ENCODE measurements around the gene DMRTC2. TPM values are rescaled to one million over a fixed set of nuclear protein-coding genes. Genes with fewer than 3 reads are reported as not detected.

The DMRTC2 gene
- total and polyA plus RNA-seq, 4 donors = 0.03 TPM; not detected in 3

DNA sequence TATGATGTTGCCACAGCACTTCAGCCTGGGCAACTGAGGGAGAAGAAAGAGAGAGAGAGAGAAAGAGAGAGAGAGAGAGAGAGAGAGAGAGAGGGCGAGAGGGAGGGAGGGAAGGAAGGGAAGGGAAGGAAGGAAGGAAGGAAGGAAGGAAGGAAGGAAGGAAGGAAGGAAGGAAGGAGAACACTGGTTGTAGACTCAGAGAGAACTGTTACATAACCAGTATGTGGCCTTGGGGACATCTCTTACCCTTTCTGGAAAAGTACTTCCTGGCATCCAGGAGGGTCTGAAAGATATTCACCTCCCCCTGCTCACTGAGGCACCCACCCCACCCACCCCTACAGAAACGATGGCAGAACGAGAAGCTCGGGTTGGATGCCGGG is 35.5 kb downstream of the DMRTC2 start:
- no peak overlapping the region for H3K27ac ChIP-seq (ENCODE audit: low read depth in 1 of 2, low read length in 1 of 2)
- WGBS, 2 donors = 67 to 83% methylated on average over 4 to 5 of the region's 5 CpGs
- peaks cover 0 to 3% (median 0%) of the 10 kb centered on the region in 3 donors for H3K27me3 ChIP-seq (ENCODE audit: control insufficient read depth in 3 of 3, insufficient read depth in 3 of 3, low read length in 2 of 3)
- H3K4me1 ChIP-seq (ENCODE audit: control insufficient read depth in 5 of 5, insufficient read depth in 5 of 5, low read length in 5 of 5) = peaks cover 0 to 20% (median 4%) of the 10 kb centered on the region in 5 donors
- TF ChIP-seq, protein P1, sequence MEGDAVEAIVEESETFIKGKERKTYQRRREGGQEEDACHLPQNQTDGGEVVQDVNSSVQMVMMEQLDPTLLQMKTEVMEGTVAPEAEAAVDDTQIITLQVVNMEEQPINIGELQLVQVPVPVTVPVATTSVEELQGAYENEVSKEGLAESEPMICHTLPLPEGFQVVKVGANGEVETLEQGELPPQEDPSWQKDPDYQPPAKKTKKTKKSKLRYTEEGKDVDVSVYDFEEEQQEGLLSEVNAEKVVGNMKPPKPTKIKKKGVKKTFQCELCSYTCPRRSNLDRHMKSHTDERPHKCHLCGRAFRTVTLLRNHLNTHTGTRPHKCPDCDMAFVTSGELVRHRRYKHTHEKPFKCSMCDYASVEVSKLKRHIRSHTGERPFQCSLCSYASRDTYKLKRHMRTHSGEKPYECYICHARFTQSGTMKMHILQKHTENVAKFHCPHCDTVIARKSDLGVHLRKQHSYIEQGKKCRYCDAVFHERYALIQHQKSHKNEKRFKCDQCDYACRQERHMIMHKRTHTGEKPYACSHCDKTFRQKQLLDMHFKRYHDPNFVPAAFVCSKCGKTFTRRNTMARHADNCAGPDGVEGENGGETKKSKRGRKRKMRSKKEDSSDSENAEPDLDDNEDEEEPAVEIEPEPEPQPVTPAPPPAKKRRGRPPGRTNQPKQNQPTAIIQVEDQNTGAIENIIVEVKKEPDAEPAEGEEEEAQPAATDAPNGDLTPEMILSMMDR (IDR thresholded peaks at IDR 0.05; ENCODE audit: control extremely low read depth, extremely low read depth) = no peak
- no peak overlapping the region for H3K4me3 ChIP-seq
- no peaks in the 10 kb centered on the region for H3K36me3 ChIP-seq (ENCODE audit: control insufficient read depth in 4 of 4, insufficient read depth in 4 of 4, low read length in 4 of 4)
- no peak overlapping the region for H3K9ac ChIP-seq (ENCODE audit: insufficient read depth in 1 of 2, low read length in 2 of 2)
- DNase-seq (no peak), ATAC-seq (ENCODE audit: insufficient read depth, low FRiP score) (no peak)
- H3K9me3 ChIP-seq (ENCODE audit: control insufficient read depth in 4 of 4, insufficient read depth in 3 of 4, low read length in 3 of 4) = no peaks in the 10 kb centered on the region

DNA sequence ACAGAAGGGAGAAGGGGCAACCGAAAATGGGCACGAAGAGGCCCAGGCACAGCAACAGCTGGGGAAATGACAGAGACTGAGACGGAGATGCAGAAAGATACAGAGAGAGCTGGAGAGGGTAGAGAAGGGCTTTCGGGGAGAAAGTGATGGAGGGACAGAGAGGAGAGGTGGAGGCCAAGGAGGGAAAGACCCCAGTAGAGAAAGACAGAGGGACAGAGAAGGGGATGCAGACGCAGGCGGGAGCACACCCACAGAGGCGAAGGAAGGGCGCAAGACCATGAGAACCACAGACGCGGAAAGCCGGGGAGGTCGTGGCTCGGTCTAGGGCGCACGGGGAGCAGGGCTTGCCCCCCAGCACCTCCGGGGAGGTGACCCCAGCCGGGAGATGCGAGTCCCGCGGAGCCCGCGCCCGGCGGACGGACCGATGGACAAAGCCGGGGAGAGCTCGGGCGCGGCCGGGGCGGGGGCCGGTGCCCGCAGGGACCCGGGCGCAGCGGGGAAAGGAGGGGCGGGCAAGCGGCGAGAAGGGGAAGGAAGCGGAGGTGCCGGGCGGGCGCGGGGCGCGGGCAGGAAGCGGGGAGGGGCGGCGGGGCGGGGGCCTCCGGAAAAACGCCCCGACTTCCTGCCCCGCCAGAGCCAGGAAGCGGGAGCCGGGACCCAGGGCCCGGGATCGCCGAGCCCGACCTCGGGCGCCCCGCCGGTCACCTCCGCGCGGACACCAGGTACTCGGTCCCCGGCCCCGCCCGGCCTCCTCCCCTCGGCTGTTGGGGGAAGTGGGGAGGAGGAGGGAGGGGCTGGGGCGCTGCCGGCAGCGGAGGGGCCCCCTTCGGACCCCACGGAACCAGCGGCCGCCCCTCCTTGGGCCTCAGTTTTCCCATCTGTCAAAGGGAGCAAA is 38.0 kb downstream of the DMRTC2 start, which contains the start of gene ARHGEF1:
Gene ARHGEF1, plus strand, starts transcription at position 617 of the 895 bp plus-strand sequence. CDS start 4,899 bp downstream, outside the sequence.
- H3K4me1 ChIP-seq (ENCODE audit: control insufficient read depth in 5 of 5, insufficient read depth in 5 of 5, low read length in 5 of 5) = peaks cover 0 to 33% (median 7%) of the 10 kb centered on the region in 5 donors
- H3K27me3 ChIP-seq (ENCODE audit: control insufficient read depth in 3 of 3, insufficient read depth in 3 of 3, low read length in 2 of 3) = peaks cover 0 to 3% (median 0%) of the 10 kb centered on the region in 3 donors
- peaks cover 0 to under 1% (median 0%) of the 10 kb centered on the region in 4 donors for H3K36me3 ChIP-seq (ENCODE audit: control insufficient read depth in 4 of 4, insufficient read depth in 4 of 4, low read length in 4 of 4)
- TF ChIP-seq, protein P1 (IDR thresholded peaks at IDR 0.05; ENCODE audit: control extremely low read depth, extremely low read depth) = no peak
- no peaks in the 10 kb centered on the region for H3K9me3 ChIP-seq (ENCODE audit: control insufficient read depth in 4 of 4, insufficient read depth in 3 of 4, low read length in 3 of 4)
- DNase-seq (peak; percentile 42 to 57 (median 45)), ATAC-seq (ENCODE audit: insufficient read depth, low FRiP score) (peak; percentile 29)
- WGBS, 2 donors = 1% methylated on average over 23 to 80 of the region's 80 CpGs
- H3K4me3 ChIP-seq = peak within 1 kb of the TSS; percentile 98
- H3K27ac ChIP-seq (ENCODE audit: low read depth in 1 of 2, low read length in 1 of 2) = peak within 1 kb of the TSS; percentile 85 to 96
- H3K9ac ChIP-seq (ENCODE audit: insufficient read depth in 1 of 2, low read length in 2 of 2) = peak within 1 kb of the TSS; percentile 25 to 62

GRCh38 chr19:41883463-41883820 is 38.6 kb downstream of the DMRTC2 start:
- Histone ChIP-seq H3K4me1 (ENCODE audit: control insufficient read depth in 5 of 5, insufficient read depth in 5 of 5, low read length in 5 of 5) (peaks cover 0 to 35% (median 7%) of the 10 kb centered on the region in 5 donors), H3K4me3 (peak overlapping the region; percentile 98), H3K9me3 (ENCODE audit: control insufficient read depth in 4 of 4, insufficient read depth in 3 of 4, low read length in 3 of 4) (no peaks in the 10 kb centered on the region), H3K9ac (ENCODE audit: insufficient read depth in 1 of 2, low read length in 2 of 2) (peak overlapping the region in 1 of 2 donors; percentile 62), H3K36me3 (ENCODE audit: control insufficient read depth in 4 of 4, insufficient read depth in 4 of 4, low read length in 4 of 4) (peaks cover 0 to 4% (median 1%) of the 10 kb centered on the region in 4 donors), H3K27me3 (ENCODE audit: control insufficient read depth in 3 of 3, insufficient read depth in 3 of 3, low read length in 2 of 3) (no peaks in the 10 kb centered on the region), H3K27ac (ENCODE audit: low read depth in 1 of 2, low read length in 1 of 2) (peak overlapping the region; percentile 85 to 96)
- TF ChIP-seq, protein P1 (IDR thresholded peaks at IDR 0.05; ENCODE audit: control extremely low read depth, extremely low read depth) = no peak
- ATAC-seq (ENCODE audit: insufficient read depth, low FRiP score) = no peak
- 0 to 1% methylated on average over 23 of the region's 23 CpGs for WGBS, 2 donors
- DNase-seq = no peak
